Stimulated activated CD4-positive, alpha-beta T cell treated with anti-CD3 and anti-CD28 coated beads, Interleukin-1b, Interleukin-23, amount 100 ng/mL, for 24 hours (primary cell): Measurements from ENCODE around the gene FRMPD4.

Experiments
- DNase-seq, 4 experiments: peaks; one replicate each; pipeline ENCODE4 v3.0.0-alpha.2; 2020; ENCODE audit warnings: low read depth in 4 of 4, low spot score in 1 of 4

Gene FRMPD4

GRCh38 chrX:12721042-12721441, 582.8 kb downstream of the FRMPD4 start:
- no peak for DNase-seq

- DNase-seq: no peak
Measured at GRCh38 chrX:12722314-12722713, 584.0 kb downstream of the FRMPD4 start.

GRCh38 chrX:12741416-12741815, 603.1 kb downstream of the FRMPD4 start:
- no peak for DNase-seq

GRCh38 chrX:12747433-12747832, 609.2 kb downstream of the FRMPD4 start:
- DNase-seq: no peak

- DNase-seq: no peak
Measured at GRCh38 chrX:12751887-12752286, 613.6 kb downstream of the FRMPD4 start.

GRCh38 chrX:12753366-12753765, 615.1 kb downstream of the FRMPD4 start:
- no peak for DNase-seq

- no peak for DNase-seq
Measured at GRCh38 chrX:12758291-12758690, 620.0 kb downstream of the FRMPD4 start.

GRCh38 chrX:12767856-12768255, 629.6 kb downstream of the FRMPD4 start:
- no peak for DNase-seq

GRCh38 chrX:12768491-12768890, 630.2 kb downstream of the FRMPD4 start:
- DNase-seq: no peak

- no peak for DNase-seq
Measured at GRCh38 chrX:12770440-12770839, 632.2 kb downstream of the FRMPD4 start.

- peak; percentile 37 to 57 (median 44) for DNase-seq
Measured at GRCh38 chrX:12771445-12772069, 633.3 kb downstream of the FRMPD4 start.
